GM21447 (cell line): ENCODE measurements around the gene MAP1LC3A.

Experiments
- ATAC-seq: cut with Tn5 transposase; IDR thresholded peaks from one replicate; pipeline ENCODE4 v1.9.1; 2021; ENCODE audit not compliant: unreplicated experiment

MAP1LC3A gene

DNA sequence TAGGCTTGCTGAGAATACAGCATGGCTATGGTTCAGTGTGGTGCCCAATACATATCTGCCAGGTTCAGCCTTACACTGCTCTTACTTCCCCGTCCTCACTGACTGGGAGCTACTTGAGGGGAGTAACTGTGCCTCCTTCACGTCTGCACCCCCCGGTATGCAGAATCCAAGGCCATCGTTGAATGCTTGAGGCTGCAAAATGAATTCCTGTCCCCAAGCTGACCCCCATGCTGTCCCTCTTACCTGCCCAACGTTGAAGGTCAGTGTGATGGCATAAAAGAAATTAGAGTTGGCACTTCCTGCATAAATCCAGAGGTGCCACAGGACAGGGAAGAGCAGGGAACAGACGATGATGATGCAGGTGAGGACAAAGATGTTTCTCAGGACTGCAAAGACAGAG is 16.3 kb downstream of the MAP1LC3A start:
- no peak for ATAC-seq

DNA sequence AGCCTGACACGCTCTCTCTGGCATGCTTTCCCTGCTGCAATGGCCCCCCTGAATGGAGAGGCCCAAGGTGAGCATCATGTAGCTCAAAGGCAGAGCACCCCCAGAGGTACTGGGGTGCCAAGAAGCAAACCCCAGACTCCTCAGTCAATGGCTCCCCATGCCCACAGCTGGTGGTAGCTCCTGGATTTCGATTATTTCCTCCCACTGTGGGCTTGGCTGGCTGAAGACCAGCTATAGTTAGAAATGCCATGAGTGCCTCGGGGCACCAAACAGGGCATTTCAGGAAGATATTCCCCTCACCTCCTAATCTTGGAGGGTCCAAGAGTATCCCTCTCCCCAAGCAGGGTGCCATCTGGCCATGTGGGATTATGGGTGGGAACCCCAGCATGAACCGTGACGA is 16.8 kb downstream of the MAP1LC3A start:
- no peak for ATAC-seq

DNA sequence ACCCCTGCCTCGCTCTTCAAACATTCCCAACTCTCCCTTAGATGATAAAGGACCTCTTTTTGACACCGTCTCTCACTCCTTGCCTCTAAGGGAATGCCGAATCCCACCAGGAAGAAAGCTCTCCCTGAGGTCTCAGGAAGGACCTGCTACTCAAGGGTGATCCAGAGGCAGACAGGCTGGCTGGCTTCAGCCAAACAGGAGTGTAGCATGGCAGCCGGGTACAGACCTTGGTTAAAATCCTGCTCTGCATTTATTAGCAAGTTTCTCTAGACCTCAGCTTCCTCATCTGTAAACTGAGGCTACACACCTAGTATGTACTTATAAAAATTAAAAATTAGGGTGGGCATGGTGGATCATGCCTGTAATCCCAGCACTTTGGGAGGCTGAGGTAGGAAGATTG is 17.2 kb downstream of the MAP1LC3A start:
- ATAC-seq, result no peak

- no peak for ATAC-seq
These were observed 18.5 kb downstream of the MAP1LC3A start for GRCh38 chr20:34577061-34577460.

DNA sequence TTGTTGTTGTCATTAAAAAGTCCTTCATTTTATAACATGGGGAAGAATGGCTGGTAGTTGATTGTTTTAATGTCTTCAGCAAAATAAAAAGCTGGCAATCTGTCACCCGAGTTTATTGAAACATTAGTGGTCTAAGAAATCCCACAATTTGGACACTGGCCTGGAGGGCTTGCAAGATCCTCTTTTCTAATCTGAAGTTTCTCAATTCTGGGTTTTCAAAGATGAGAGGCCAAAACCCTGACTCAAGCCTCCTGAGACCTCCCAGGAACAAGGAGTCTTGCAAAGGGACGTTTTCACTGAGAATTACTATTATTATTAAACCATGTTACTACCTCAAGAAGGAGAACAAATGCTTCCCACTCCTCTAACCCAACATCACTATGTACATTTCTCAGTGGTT is 19.5 kb downstream of the MAP1LC3A start:
- no peak for ATAC-seq

- ATAC-seq, result no peak
These were observed 20.0 kb downstream of the MAP1LC3A start for GRCh38 chr20:34578521-34578920.

GRCh38 chr20:34579191-34579978 is 20.9 kb downstream of the MAP1LC3A start:
- no peak for ATAC-seq

DNA sequence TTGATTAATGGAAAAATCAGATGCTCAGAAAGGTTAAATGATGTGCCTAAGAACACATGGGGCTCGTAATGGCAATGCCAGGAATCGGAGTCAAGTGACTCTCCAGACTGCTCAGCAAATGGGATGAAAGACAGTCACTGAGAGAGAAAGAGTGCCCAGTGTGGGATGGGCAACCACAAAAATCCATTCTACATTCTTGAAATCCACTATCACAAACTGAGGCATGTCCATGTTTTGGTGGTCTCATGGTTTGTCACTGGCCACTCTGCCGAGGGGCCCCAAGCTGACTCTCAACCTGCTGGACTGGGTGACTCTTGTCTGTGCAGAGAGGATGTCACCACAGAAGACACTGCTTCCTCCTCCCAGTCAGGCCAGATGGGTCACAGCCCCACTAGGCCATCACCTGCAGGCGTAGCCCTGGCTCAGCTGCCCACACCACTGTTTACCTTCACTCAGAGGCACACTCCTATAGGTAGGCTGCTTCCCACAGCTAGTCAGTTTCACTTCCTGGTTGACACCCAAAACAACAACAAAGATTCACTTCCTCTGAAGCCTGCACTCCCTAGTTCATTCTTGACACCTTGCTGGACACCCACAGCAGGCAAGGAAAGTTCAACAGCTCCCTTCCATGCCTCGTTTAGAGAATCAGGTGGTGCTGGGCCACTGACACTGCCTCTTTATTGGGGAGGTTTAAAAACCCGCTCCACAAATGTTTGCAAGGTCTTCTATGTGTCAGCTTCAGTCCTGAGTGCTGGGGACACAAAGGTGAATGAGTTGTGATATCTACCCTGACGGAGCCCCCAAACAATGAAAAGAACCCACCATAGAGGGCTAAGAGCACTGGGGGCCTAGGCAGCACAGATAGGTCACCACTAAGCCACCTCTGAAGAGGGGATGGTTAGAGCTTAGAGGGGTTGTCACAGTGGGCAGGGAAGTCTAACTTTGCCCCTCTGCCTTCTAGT is 21.7 kb downstream of the MAP1LC3A start:
- no peak for ATAC-seq

DNA sequence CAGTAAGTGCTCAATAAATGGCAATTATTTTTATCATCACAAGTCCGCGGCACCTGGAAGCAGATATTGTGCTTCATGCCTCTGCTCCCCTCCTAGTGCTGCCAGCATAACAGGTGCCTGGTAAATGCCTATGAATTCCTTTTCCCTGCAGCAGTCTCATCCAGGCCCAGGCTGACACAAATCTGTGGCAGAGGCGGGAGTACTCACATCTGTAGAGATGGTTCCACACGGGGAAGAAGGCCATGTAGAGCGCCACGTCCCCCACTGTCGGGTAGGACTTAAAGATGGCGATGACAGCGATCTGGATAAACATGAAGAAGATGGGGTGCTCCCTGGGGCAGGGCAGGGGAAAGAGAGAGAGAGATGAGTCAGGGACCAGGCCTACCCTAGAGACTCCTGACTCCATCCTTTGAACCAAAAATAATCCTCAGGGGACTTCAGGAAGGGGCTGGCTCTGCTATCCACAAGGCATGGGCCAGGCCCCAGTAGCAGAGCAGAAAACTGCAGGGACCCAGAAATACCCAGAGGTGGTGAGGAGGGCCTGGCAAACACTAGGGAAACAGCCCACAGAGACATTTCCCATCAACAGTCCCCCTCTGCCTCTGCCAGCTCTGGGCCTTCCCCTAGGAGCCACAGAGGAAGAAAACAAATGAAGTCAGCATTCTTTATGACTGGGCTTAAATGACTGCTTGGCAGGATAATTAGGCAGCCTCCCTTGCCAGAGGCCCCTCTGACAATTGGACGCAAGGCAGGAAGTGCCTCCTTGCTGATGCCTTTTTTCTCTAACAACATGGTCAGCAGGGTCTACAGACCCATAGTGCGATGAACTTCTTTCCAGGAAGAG is 23.0 kb downstream of the MAP1LC3A start:
- no peak for ATAC-seq

GRCh38 chr20:34582221-34582620 is 23.7 kb downstream of the MAP1LC3A start:
- no peak for ATAC-seq

DNA sequence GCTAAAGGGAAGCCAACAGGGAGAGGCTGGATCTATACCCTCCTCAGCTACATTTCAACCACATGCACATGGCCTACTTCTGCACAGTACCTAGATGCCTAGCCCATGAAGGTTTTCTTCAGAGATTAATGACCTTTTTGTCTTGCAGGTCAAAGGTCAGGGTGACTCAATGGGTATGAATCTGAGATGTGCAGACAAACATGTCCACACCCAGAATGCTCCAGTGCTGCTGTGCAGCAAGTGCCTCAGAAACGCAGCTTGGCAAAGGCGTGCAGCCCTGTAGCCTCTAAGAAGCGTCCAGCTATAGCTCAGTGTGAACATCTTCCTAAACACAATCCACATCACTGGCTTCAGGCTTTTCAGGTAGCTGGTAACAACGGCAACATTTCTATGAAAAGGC is 24.4 kb downstream of the MAP1LC3A start:
- no peak for ATAC-seq

- no peak for ATAC-seq
These were observed 25.0 kb downstream of the MAP1LC3A start for GRCh38 chr20:34583544-34583943.

DNA sequence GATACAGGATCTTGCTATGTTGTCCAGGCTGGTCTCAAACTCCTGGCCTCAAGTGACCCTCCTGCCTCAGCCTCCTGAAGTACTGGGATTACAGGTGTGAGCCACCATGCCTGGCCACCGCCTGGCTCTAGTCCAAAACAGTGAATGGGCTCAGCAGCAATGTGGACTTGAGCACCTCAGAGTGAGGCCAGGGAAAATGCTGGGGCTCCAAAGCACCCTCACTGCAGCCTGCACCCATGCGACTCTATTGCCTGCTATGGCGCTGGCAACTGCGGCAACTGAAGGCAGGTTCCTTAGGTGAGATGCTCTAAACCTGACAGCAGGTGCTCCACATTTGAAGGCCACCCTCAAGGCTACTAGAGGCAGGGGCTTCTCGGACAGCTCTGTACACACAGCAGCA is 26.5 kb downstream of the MAP1LC3A start:
- ATAC-seq, result no peak

- ATAC-seq, result no peak
These were observed 28.1 kb downstream of the MAP1LC3A start for GRCh38 chr20:34586488-34587163.

- ATAC-seq, result no peak
These were observed 37.1 kb downstream of the MAP1LC3A start for GRCh38 chr20:34595377-34596184.

- no peak for ATAC-seq
These were observed 42.6 kb downstream of the MAP1LC3A start for GRCh38 chr20:34600892-34601653.

DNA sequence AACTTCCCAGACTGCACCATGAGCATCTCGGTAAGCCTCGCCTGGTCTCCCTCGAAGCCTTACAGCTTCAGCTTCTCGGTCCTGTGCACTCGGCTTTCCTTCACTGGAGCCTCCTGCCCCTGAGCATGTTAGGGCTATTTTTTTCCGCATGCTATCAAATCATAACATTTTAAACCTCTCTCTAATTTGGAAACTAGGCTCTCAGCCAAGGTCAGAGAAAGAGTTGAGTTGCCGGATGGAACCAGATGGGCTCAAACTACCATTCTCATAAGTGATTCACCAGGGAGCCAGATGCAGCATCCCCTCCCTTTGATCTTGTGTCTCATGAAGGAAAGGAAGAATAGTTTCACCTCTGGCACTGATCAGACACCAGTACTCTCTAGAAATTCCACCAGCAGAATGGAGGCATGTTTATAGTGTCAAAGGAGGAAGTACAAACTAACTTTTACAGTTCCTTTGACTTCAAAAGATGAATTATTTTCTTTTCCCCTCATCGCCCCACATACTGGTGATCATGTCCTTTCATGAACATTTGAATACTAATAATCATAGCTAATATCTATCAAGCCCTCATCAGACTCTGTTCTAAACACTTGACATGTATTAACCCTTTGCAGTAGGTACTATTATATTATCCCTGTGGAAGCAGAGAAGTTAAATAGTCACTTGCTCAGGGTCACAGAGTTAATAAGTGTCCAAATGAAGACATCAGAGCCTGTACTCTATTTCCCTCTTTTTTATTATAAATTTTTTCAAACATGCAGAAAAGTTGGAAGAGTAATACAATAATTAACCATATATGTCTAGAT is 46.7 kb downstream of the MAP1LC3A start:
- no peak for ATAC-seq

DNA sequence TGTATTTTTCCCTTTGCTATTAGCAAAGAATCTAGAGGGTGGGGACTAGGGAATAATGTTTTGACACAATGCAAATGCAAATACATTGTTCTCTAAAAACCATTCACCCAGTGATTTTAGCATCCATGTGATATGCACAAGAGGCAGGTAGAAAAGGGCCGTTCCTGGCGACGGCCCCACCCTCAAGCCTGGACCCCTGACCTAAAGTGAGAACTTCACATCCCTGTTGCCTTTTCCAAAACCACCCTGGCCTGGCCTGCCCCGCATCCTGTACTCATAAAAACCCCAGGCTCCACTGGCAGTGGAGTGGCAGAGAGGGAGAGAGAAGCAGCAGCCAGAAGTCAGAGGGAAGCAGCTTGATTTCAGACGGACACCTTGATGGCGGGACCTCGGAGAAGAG is 48.5 kb downstream of the MAP1LC3A start:
- no peak for ATAC-seq
